Measurements from ENCODE around the gene GRID2. TPM values are rescaled to one million over a fixed set of nuclear protein-coding genes. Genes with fewer than 3 reads are reported as not detected.
"Not testable (repeated sequence)": the region's sequence is repeated elsewhere in the genome, so short reads cannot be mapped to it uniquely, and the experiment has no call there.

Gene GRID2
- total RNA-seq, 2 experiments from 2014 or later: not detected

DNA sequence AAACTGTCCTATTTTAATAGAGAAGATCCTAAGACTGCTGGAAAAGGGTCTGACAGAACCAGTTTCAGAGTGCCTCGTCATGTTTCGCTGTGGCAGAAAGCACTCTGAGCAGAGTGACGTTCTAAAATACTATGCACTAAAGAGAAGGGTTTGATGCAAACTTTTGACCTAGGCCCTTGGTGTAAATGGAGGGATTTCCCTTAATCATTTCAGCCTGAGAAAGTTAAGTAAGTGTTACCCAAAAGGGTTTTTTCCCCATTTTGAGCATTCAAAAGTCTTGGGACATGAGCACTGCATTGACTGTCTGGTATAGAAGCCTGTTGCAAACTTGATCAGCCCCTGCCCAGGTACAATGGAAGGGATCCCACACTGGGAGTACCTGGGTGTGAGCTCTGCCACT, 1367.3 kb downstream of the GRID2 start:
- no peak overlapping the region for H3K27ac Mint-ChIP-seq
- peaks cover 1% of the 10 kb centered on the region for H3K9me3 Mint-ChIP-seq
- no peak overlapping the region for H3K4me3 Mint-ChIP-seq
- H3K36me3 Mint-ChIP-seq: no peaks in the 10 kb centered on the region
- no peaks in the 10 kb centered on the region for H3K4me1 Mint-ChIP-seq
- no peak for DNase-seq
- H3K27me3 Mint-ChIP-seq: peaks cover 3% of the 10 kb centered on the region

DNA sequence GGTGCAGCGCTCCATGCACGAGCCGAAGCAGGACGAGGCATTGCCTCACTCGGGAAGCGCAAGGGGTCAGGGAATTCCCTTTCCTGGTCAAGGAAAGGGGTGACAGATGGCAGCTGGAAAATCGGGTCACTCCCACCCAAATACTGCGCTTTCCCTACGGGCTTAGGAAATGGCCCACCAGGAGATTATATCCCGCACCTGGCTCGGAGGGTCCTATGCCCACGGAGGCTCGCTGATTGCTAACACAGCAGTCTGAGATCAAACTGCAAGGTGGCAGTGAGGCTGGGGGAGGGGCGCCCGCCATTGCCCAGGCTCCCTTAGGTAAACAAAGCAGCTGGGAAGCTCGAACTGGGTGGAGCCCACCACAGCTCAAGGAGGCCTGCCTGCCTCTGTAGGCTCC, 1373.2 kb downstream of the GRID2 start:
- H3K36me3 Mint-ChIP-seq, H3K27me3 Mint-ChIP-seq, H3K4me3 Mint-ChIP-seq, H3K27ac Mint-ChIP-seq, DNase-seq, H3K4me1 Mint-ChIP-seq, H3K9me3 Mint-ChIP-seq: not testable (repeated sequence)

DNA sequence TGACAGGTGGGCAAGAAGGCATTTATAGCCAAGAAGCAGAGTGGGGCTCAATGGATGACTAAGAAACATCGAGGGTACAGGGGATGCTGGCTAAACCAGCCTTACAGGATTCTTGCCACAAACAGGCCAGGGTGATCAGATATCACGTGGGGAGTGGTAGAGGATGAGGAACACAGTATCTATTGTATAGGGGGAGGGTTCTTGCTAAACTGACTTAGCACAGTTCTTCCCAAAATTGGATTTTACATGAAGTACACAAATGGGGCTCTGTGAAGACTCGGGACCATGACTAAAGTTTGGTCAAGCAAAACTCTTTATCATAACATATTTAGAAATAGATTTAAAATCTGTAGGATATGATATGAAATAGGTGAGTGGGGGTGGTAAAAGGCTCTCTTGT, 1380.8 kb downstream of the GRID2 start:
- H3K27me3 Mint-ChIP-seq: no peaks in the 10 kb centered on the region
- no peaks in the 10 kb centered on the region for H3K36me3 Mint-ChIP-seq
- no peak overlapping the region for H3K4me3 Mint-ChIP-seq
- H3K9me3 Mint-ChIP-seq: peaks cover 1% of the 10 kb centered on the region
- DNase-seq: no peak
- no peaks in the 10 kb centered on the region for H3K4me1 Mint-ChIP-seq
- H3K27ac Mint-ChIP-seq: no peak overlapping the region

DNA sequence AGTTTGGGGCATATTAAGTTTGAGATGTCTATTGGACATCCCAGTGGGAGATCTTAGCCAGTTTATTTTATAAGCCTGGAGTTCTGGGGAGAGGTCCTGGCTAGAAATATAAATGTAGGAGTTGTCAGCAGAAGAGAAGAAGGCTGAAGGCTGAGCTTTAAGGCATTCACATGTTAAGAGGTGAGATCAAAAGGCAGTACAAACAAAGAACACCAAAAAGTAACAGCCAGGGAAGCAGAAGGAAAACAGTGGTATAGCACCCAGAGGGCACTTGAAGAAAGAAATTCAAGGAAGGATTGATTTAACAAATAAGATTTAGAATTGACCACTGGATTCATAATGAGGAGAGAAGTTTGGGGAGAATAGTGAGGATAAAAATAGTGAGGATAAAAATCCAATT, 1383.5 kb downstream of the GRID2 start:
- no peaks in the 10 kb centered on the region for H3K27me3 Mint-ChIP-seq
- no peak for DNase-seq
- H3K27ac Mint-ChIP-seq: no peak overlapping the region
- H3K4me3 Mint-ChIP-seq: no peak overlapping the region
- H3K9me3 Mint-ChIP-seq: peaks cover 1% of the 10 kb centered on the region
- H3K4me1 Mint-ChIP-seq: no peaks in the 10 kb centered on the region
- H3K36me3 Mint-ChIP-seq: no peaks in the 10 kb centered on the region

DNA sequence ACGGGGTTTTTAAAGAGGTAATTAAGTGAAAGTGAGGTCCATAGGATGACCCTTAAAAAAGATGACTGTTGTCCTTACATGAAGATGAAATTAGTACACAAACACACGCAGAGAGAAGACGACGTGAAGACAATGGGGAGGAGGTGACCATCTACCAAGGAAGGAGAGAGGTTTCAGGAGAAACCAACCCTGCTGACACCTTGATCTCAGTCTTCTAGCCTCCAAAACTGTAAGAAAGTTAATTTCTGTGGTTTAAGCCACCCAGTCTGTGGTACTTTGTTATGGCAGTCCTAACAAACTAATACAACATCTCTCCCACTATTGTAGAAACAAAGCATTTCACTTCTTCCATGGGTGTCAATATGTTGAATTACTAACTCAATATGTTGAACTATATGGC, 1385.2 kb downstream of the GRID2 start:
- H3K27me3 Mint-ChIP-seq: no peaks in the 10 kb centered on the region
- H3K27ac Mint-ChIP-seq: no peak overlapping the region
- DNase-seq: no peak
- H3K9me3 Mint-ChIP-seq: no peaks in the 10 kb centered on the region
- H3K4me3 Mint-ChIP-seq: no peak overlapping the region
- H3K36me3 Mint-ChIP-seq: no peaks in the 10 kb centered on the region
- H3K4me1 Mint-ChIP-seq: no peaks in the 10 kb centered on the region

DNA sequence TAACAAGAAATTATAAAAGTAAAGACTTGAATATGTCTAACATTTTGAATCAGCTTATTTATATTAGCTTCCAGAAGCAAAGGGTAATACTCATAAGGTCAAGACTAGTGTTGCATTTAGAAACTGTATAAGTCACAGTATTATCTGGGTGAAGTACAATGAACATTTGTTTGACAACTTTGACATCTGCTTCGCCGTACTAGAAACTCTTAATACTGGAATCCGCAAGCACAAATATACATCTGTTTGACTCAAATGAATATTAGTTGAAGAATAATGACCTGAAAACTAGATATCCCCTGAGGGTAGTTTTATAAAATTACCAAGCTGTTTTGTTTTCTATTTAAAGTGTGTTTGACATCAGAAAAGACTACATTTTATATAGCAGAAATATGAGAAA, 1389.4 kb downstream of the GRID2 start:
- Mint-ChIP-seq H3K9me3 (no peaks in the 10 kb centered on the region), H3K27ac (no peak overlapping the region)
- no peak for DNase-seq

DNA sequence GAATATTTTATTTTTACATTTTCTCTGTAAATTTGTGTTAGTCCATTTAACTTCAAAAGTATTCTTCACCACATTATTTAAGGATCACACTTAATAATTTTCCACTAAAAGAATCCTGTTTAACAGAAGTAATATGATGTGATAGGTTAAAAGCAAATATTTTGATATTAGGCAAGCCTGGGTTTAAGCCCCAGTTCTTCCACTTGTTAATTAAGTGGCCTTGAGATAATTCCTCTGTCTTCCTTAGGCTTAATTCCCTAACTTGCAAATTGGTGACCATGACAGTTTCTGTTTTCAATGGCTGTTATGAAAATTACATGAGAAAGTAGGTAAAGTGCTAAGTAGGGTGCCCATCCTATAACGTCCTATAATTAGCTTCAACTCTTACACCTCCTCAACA, 1394.9 kb downstream of the GRID2 start:
- no peak for DNase-seq
- Mint-ChIP-seq H3K36me3 (no peaks in the 10 kb centered on the region), H3K4me3 (no peak overlapping the region), H3K27ac (no peak overlapping the region), H3K4me1 (no peaks in the 10 kb centered on the region), H3K9me3 (no peaks in the 10 kb centered on the region), H3K27me3 (no peaks in the 10 kb centered on the region)

More for the DNA sequence above, 1389.4 kb downstream of the GRID2 start:
- H3K4me1 Mint-ChIP-seq: no peaks in the 10 kb centered on the region
- no peaks in the 10 kb centered on the region for H3K36me3 Mint-ChIP-seq
- H3K27me3 Mint-ChIP-seq: no peaks in the 10 kb centered on the region
- no peak overlapping the region for H3K4me3 Mint-ChIP-seq

DNA sequence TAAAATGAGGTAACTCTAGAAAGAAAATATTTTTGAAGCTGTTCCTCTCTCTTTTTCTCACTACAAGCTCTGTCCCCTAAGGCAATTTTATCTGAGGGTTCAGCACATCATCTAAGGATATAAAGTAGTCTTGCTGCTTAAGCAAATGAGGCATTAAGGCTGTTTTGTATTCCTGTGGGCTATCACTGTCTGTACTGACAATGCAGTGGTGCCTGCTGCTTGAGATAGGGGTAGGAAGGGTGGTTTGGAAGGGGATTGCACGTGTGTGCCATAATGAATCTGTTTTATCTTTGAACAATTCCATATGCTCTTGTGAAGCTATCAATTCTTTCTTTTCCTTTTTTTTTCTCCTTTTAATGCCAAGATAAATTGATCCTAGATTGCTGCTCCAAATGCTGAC, 1396.8 kb downstream of the GRID2 start:
- Mint-ChIP-seq H3K4me3 (no peak overlapping the region), H3K27ac (no peak overlapping the region), H3K4me1 (no peaks in the 10 kb centered on the region), H3K36me3 (no peaks in the 10 kb centered on the region), H3K9me3 (peaks cover 2% of the 10 kb centered on the region), H3K27me3 (no peaks in the 10 kb centered on the region)
- DNase-seq: no peak

DNA sequence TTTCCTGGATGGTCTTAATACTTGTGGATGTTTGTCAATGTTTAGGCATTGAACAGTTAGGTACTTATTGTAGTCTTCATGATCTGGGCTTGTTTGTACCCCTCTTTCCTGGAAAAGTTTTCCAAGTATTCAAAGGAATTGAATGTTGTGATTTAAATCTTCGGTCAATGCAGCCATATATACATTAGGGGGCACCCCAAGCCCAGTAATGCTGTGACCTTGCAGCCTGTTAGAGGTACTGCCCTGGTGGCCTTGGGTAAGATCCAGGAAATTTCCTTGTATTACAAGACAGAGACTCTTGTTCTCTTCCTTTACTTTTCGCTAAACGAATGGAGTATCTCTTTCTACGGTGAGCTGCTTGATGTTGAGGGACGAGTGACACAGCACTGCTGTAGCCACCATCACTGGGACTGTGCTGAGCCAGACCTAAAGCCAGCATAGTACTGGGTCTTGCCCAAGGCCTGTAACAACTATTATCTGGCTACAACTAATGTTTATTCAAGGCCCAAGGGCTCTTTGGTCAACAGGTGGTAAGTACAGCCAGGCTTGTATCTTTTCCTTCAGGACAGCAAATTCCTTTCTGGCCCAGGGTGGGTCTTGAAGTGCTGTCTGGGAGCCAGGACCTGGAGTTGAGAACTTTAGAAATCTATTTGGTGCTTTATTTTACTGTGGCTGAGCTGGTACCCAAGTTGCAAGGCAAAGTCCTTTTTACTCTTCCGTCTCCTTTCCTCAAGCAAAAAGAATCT, 1406.5 kb downstream of the GRID2 start:
- H3K9me3 Mint-ChIP-seq: peaks cover 10% of the 10 kb centered on the region
- H3K27ac Mint-ChIP-seq: no peak overlapping the region
- H3K27me3 Mint-ChIP-seq: no peaks in the 10 kb centered on the region
- no peak for DNase-seq
- no peak overlapping the region for H3K4me3 Mint-ChIP-seq
- no peaks in the 10 kb centered on the region for H3K4me1 Mint-ChIP-seq
- no peaks in the 10 kb centered on the region for H3K36me3 Mint-ChIP-seq

DNA sequence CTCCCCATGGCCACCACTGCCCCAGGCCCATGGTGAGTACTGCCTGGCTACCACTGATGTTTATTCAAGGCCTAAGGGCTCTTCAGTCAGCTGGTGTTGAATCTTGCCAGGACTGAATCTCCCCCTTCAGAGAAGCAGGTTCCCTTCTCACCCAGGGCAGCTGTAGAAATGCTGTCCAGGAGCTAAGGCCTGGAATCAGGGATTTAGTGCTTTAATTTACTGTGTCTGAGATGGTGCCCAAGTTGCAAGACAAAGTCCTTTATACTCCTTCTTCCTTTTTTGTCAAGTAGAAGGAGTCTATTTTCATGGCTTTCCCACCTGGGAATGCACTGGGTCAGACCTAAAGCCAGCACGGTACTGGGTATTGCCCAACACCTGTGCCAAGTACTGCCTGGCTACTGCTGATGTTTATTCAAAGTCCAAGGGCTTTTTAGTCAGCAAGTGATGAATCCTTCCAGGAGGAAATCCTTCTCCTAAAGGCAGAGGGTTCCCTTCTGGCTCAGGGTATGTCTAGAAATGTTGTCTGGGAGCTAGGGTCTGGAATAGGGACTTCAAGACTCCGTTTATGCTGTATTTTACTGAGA, 1407.2 kb downstream of the GRID2 start:
- Mint-ChIP-seq H3K27me3 (no peaks in the 10 kb centered on the region), H3K36me3 (no peaks in the 10 kb centered on the region), H3K9me3 (peaks cover 4% of the 10 kb centered on the region), H3K4me1 (no peaks in the 10 kb centered on the region), H3K4me3 (no peak overlapping the region), H3K27ac (no peak overlapping the region)
- no peak for DNase-seq

DNA sequence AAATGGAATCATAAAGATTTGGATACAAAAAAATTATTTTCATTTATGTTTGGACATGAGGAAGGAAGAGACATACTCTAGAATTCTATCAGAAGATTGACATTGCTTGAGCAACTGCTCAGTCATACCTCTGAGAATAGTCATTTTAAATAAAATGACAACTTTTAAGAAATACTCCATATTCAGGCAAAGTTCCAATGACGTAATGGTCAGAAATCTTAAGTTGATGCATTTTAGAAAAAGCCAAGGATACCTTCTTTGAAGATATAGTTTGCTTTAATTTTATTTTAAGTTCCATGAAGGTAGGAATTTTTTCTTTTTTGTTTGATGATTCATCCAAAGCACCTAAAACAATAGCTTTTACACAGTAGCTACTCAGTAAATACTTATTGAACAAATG, 1414.5 kb downstream of the GRID2 start:
- H3K27me3 Mint-ChIP-seq: no peaks in the 10 kb centered on the region

DNA sequence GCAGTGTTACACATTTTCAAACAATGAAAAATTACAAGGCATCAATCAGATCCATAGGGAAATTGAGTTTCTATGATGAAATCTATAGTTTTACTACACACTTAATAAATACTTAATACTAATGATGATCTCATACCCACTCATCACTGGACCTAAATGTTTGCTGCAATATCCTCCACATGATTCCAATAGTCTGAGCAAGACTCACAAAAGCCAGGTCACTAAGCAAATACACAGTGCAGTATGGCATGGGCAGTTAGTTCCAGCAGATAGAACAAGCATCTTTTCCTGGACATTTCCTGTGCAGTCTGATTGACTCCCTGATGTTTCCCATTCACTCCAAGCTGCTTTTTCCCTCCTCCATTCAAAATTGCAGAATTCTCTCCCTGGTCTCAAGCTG, 1415.8 kb downstream of the GRID2 start:
- Mint-ChIP-seq H3K9me3 (peaks cover 3% of the 10 kb centered on the region), H3K27me3 (no peaks in the 10 kb centered on the region), H3K27ac (no peak overlapping the region), H3K36me3 (no peaks in the 10 kb centered on the region), H3K4me1 (no peaks in the 10 kb centered on the region), H3K4me3 (no peak overlapping the region)
- no peak for DNase-seq

More for the DNA sequence above, 1414.5 kb downstream of the GRID2 start:
- Mint-ChIP-seq H3K4me3 (no peak overlapping the region), H3K4me1 (no peaks in the 10 kb centered on the region), H3K27ac (no peak overlapping the region), H3K9me3 (peaks cover 3% of the 10 kb centered on the region), H3K36me3 (no peaks in the 10 kb centered on the region)
- no peak for DNase-seq

DNA sequence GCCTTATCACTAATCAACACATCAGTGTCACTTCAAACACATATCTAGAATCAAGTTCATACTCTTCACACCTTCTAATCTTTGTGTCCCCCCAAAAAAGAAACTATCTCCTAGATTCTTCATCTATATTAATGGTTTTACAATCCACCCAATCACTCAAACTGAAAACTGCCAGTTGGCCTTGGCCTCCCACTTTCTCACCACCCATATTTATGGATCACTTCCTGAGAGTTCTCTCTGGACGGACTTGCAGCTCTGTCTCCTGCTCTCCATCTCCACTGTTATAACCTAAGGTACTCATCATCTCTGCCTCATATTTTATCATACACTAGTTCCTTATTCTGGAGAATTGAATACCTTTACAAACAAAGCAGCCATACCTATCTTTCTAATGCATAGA, 1418.7 kb downstream of the GRID2 start:
- H3K27me3 Mint-ChIP-seq: no peaks in the 10 kb centered on the region
- DNase-seq: no peak
- H3K27ac Mint-ChIP-seq: no peak overlapping the region
- no peaks in the 10 kb centered on the region for H3K4me1 Mint-ChIP-seq
- H3K36me3 Mint-ChIP-seq: no peaks in the 10 kb centered on the region
- H3K9me3 Mint-ChIP-seq: peaks cover 3% of the 10 kb centered on the region
- H3K4me3 Mint-ChIP-seq: no peak overlapping the region

DNA sequence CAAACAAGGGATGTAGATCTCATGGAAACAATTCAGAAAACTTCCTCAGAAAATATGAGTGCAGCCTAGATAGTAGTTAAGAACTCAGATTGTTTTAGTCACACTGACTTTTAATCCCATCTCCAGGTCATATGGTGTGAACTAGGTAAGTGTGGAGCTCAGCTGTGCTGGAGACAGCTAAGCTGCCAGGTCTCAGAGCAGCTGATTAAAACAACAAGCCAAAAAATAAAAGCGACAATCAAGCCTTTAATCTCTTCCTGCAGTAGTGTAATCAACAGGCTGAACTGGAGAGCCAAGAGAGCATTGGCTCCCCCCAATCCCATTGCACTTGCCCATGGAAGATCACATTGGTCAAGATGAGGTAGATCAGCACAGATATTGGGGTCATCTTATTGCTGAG, 1426.5 kb downstream of the GRID2 start:
- no peak for DNase-seq
- Mint-ChIP-seq H3K4me3 (no peak overlapping the region), H3K4me1 (no peaks in the 10 kb centered on the region), H3K27me3 (no peaks in the 10 kb centered on the region), H3K9me3 (peaks cover 7% of the 10 kb centered on the region), H3K36me3 (no peaks in the 10 kb centered on the region), H3K27ac (no peak overlapping the region)

DNA sequence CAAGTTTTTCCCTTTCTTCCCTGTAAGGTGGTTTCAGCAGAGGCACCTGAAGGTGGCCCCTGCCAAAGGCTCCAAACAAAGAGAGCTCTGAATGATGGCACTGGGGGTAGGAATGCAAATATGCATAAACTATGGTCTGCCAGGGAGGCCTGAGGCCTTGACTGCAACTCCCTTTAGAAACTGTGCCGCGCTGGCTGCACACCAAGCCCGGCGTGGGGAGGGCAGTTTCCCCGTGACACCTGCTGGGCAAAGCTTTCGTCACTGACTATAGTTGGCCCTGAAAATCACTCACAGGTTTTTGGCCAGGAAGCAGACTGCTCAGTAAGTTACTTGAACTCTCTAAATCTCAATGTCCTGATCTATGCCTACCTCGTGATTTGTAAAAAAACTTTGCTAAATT, 1427.0 kb downstream of the GRID2 start:
- Mint-ChIP-seq H3K27ac (no peak overlapping the region), H3K4me1 (no peaks in the 10 kb centered on the region), H3K36me3 (no peaks in the 10 kb centered on the region), H3K4me3 (no peak overlapping the region), H3K27me3 (no peaks in the 10 kb centered on the region), H3K9me3 (peaks cover 7% of the 10 kb centered on the region)
- DNase-seq: no peak

DNA sequence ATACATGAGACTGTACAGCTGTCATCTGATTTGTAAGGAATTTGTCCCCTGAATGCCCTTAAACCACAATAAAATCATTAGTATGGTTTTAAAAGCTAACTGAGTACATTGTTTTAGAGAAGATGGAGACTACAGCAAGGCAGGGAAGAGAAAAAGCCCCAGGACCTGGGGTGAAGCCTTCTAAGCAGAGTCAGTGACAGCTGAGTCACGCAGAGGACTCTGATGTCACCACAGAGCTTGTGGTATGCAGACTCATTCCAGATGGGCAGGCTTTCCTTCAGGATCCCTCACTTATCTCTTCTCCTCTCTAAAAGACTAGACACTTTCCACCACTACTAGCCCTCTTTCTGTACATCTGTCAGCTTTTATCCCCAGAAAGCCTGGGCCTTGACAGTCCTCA, 1427.7 kb downstream of the GRID2 start:
- H3K27me3 Mint-ChIP-seq: no peaks in the 10 kb centered on the region

More for the DNA sequence above, 1427.7 kb downstream of the GRID2 start:
- H3K27ac Mint-ChIP-seq: no peak overlapping the region
- H3K4me3 Mint-ChIP-seq: no peak overlapping the region
- H3K4me1 Mint-ChIP-seq: no peaks in the 10 kb centered on the region
- no peak for DNase-seq
- H3K9me3 Mint-ChIP-seq: peaks cover 7% of the 10 kb centered on the region
- H3K36me3 Mint-ChIP-seq: no peaks in the 10 kb centered on the region

All from activated naive CD8-positive, alpha-beta T cell treated with anti-CD3 and anti-CD28 coated beads for 36 hours (primary cell).